ENCODE measurements around the gene ATPAF2.

ATPAF2 gene

GRCh38 chr17:17985153-17985552, 53.8 kb downstream of the ATPAF2 start:
- DNase-seq: no peak

- DNase-seq: no peak
Observed at GRCh38 chr17:17983776-17984175, 55.2 kb downstream of the ATPAF2 start.

GRCh38 chr17:17983376-17983775, 55.6 kb downstream of the ATPAF2 start:
- no peak for DNase-seq

GRCh38 chr17:17982801-17983200, 56.2 kb downstream of the ATPAF2 start:
- DNase-seq: no peak

GRCh38 chr17:17981330-17981729, 57.6 kb downstream of the ATPAF2 start:
- no peak for DNase-seq

- no peak for DNase-seq
Observed at GRCh38 chr17:17979778-17980177, 59.2 kb downstream of the ATPAF2 start.

GRCh38 chr17:17978481-17979424, 60.2 kb downstream of the ATPAF2 start:
- DNase-seq: no peak

- no peak for DNase-seq
Observed at GRCh38 chr17:17976931-17977570, 61.9 kb downstream of the ATPAF2 start.

GRCh38 chr17:17975436-17975835, 63.5 kb downstream of the ATPAF2 start:
- DNase-seq: peak in 1 of 2 donors; percentile 15

- DNase-seq: no peak
Observed at GRCh38 chr17:17972952-17973254, 66.1 kb downstream of the ATPAF2 start.

GRCh38 chr17:17972126-17972951, 66.6 kb downstream of the ATPAF2 start, which contains the start of the genes DRC3 and TOM1L2:
DRC3 (plus strand) TSS chr17:17972862; CDS start chr17:17977599, 4,737 bp downstream.
TOM1L2 (minus strand) TSS chr17:17972400; CDS start chr17:17972313, 87 bp downstream.
- peak; percentile 100 for DNase-seq

- peak in 1 of 2 donors; percentile 9 for DNase-seq
Observed at GRCh38 chr17:17971431-17972125, 67.4 kb downstream of the ATPAF2 start.

GRCh38 chr17:17970699-17971430, 68.1 kb downstream of the ATPAF2 start:
- no peak for DNase-seq

Data from CD4-positive, alpha-beta T cell treated with Interferon alpha-2 for 1 hour (primary cell).